K562 (cell line): ENCODE results near the gene DDX39A. TPM values are rescaled to one million over a fixed set of nuclear protein-coding genes. Genes with fewer than 3 reads are reported as not detected.

Experiments used
- ASH1L ChIP-seq: fragments of 450-650 bp; IDR thresholded peaks from 2 replicates; pipeline ENCODE4 v1.6.1; 2018; ENCODE audit warnings: borderline replicate concordance, mild to moderate bottlenecking, low read depth; ENCODE audit not compliant: partially characterized antibody
- BCL6 ChIP-seq: fragments of 250-450 bp; sonication (Bioruptor Pico); IDR thresholded peaks from 2 replicates; pipeline ENCODE4 v1.4.0; 2020
- BRF1 ChIP-seq: IDR thresholded peaks from 3 replicates; pipeline ENCODE4 v1.6.1; 2011; ENCODE audit warnings: borderline replicate concordance, mild to moderate bottlenecking; ENCODE audit not compliant: insufficient read length; ENCODE audit errors: extremely low read depth
- CBX5 ChIP-seq: IDR thresholded peaks from 2 replicates; pipeline ENCODE4 v1.6.1; 2014; ENCODE audit warnings: low read depth, borderline replicate concordance
- CEBPB ChIP-seq: fragments of 450-650 bp; IDR thresholded peaks from 2 replicates; pipeline ENCODE4 v1.6.1; 2016; ENCODE audit warnings: missing genetic modification characterization, missing compliant biosample characterization
- FOXJ2 ChIP-seq: fragments of 200-800 bp; sonication (Bioruptor generic); IDR thresholded peaks from 2 replicates; pipeline ENCODE4 v1.6.1; 2016; ENCODE audit warnings: missing genetic modification characterization, missing compliant biosample characterization
- FOXJ3 ChIP-seq: sonication (generic); formaldehyde crosslinking; IDR thresholded peaks from 2 replicates; pipeline ENCODE4 v1.4.0; 2020; ENCODE audit warnings: mild to moderate bottlenecking, missing genetic modification reagents
- HMBOX1 ChIP-seq: sonication (generic); IDR thresholded peaks from 2 replicates; pipeline ENCODE4 v1.6.1; 2016
- HNRNPLL ChIP-seq: fragments of 200-400 bp; formaldehyde crosslinking; IDR thresholded peaks from 2 replicates; pipeline ENCODE4 v1.6.1; 2017; ENCODE audit warnings: low read length, low read depth, mild to moderate bottlenecking; ENCODE audit not compliant: poor library complexity, severe bottlenecking
- JUND ChIP-seq, 2 experiments: IDR thresholded peaks; 2 replicates in 1 of 2; 3 replicates in 1 of 2; pipeline ENCODE4 v1.6.1; 2011; ENCODE audit warnings: borderline replicate concordance in 2 of 2, low read depth in 2 of 2, low read length in 2 of 2, improper control_type of control experiment in 1 of 2, missing biosample characterization in 1 of 2, missing genetic modification characterization in 1 of 2, missing genetic modification reagents in 1 of 2
- MEIS2 ChIP-seq: fragments of 450-650 bp; IDR thresholded peaks from 2 replicates; pipeline ENCODE4 v1.6.1; 2014; ENCODE audit warnings: mild to moderate bottlenecking; ENCODE audit not compliant: partially characterized antibody
- PTBP1 ChIP-seq: fragments of 200-400 bp; formaldehyde crosslinking; IDR thresholded peaks from 2 replicates; pipeline ENCODE4 v1.6.1; 2017; ENCODE audit warnings: low read depth, low read length
- SAP30 ChIP-seq: fragments of 200-600 bp; sonication (generic); IDR thresholded peaks from 2 replicates; pipeline ENCODE4 v1.6.1; 2012; ENCODE audit warnings: borderline replicate concordance, low read depth, mild to moderate bottlenecking, moderate library complexity, low read length, control low read depth, inconsistent platforms; ENCODE audit not compliant: insufficient read depth, poor library complexity, severe bottlenecking
- SIRT6 ChIP-seq: IDR thresholded peaks from one replicate; pipeline ENCODE4 v1.6.1; 2012; ENCODE audit warnings: low read depth, mild to moderate bottlenecking, control low read depth, inconsistent platforms, low read length, moderate library complexity
- SLC30A9 ChIP-seq: fragments of 250-450 bp; sonication (Bioruptor Pico); IDR thresholded peaks from 2 replicates; pipeline ENCODE4 v1.8.0; 2022; ENCODE audit warnings: mild to moderate bottlenecking, moderate library complexity
- SMARCA4 ChIP-seq: fragments of 450-650 bp; IDR thresholded peaks from 2 replicates; pipeline ENCODE4 v1.6.1; 2016
- ZEB2 ChIP-seq: fragments of 450-650 bp; IDR thresholded peaks from 2 replicates; pipeline ENCODE4 v1.6.1; 2016
- ZFPM2 ChIP-seq: fragments of 250-450 bp; sonication (Bioruptor Pico); IDR thresholded peaks from 2 replicates; pipeline ENCODE4 v1.5.1; 2022; ENCODE audit warnings: mild to moderate bottlenecking
- ZNF124 ChIP-seq: sonication (generic); formaldehyde crosslinking; IDR thresholded peaks from 2 replicates; pipeline ENCODE4 v1.8.1; 2022; ENCODE audit warnings: missing genetic modification reagents
- polyA plus RNA-seq, 8 experiments: library from polyadenylated mRNA; depleted of rRNA in 4 of 8; stranded (reverse) in 5 of 8; unstranded in 3 of 8; fragments of >200 nt; fragmentation: Nextera tagmentation in 2 of 8; fragmentation: Illumina TruSeq in 1 of 8; extraction: Ambion mirVana in 2 of 8; extraction: Trizol in 1 of 8; gene quantifications; 2 replicates each; pipeline versions ENCODE4 v1.2.1 to v1.2.3, GENCODE V29; 2011 to 2014; ENCODE audit warnings: inconsistent platforms in 1 of 8, missing spikeins in 1 of 8
- total RNA-seq, 7 experiments: library from RNA; depleted of rRNA in 6 of 7; stranded (reverse); fragments of >200 nt in 6 of 7; fragmentation: Illumina TruSeq in 2 of 7; extraction: Trizol in 2 of 7; gene quantifications; 2 replicates each; pipeline versions ENCODE4 v1.2.1 to v1.2.3, GENCODE V29; 2011 to 2021; ENCODE audit warnings: low replicate concordance in 1 of 7
- TF ChIP-seq, protein P1 (sequence below), 2 experiments: fragments of 450-650 bp in 1 of 2; sonication (generic) in 1 of 2; formaldehyde crosslinking; conservative IDR thresholded peaks; 2 replicates each; pipeline versions ENCODE4 v1.4.0 to v1.8.1; 2020 to 2022; ENCODE audit warnings: mild to moderate bottlenecking in 1 of 2, missing genetic modification reagents in 1 of 2
- TF ChIP-seq, protein P2 (sequence below): fragments of 250-450 bp; sonication (Bioruptor Pico); IDR thresholded peaks from 2 replicates; pipeline ENCODE4 v1.4.0; 2020; ENCODE audit warnings: borderline replicate concordance
- TF ChIP-seq, protein P3 (sequence below): sonication (generic); formaldehyde crosslinking; IDR thresholded peaks from 2 replicates; pipeline ENCODE4 v1.8.1; 2023; ENCODE audit warnings: mild to moderate bottlenecking, missing genetic modification reagents

The DDX39A gene
- total and polyA plus RNA-seq, 9 of the 15 experiments (the other 6 are each of a cell fraction or from before 2014, with no cell fraction given) = 90.3 to 250 (median 188) TPM

DNA sequence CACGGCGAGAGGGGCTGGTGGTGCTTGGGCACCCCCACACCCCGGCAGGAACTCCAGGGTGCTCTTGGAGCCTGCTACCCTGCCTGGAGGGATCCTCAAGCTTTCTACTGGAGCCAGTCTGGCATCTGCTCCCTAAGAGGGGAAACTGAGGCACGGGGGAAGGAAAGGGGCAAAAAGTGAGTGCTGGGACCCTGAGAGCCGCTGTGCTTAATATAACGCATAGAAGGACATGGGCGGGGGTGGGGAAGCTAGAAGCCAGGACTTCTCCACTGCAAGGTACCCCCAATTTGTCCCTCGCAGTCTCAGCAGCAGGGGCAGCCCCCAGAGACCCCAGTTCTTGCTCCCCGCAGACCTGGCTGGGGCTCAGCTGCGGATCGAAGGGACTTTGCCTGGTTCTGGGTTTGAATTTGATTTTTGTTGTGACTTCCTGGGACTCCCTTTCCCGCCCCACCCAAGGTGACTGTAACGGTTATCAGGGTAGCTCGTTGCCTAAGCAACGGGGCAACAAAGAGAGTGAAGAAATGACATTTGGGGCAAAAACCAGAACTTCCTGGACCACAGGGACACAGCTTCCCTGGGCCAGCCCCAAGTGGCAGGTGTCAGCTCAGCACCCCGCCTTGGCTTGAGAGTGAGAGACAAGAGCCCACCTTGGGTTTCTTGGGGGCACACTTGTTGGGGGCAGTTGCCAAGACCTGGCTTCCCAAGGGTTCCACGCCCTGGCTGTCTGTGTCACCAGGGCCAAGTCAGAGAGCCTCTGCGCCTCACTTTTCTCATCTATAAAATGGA is 37.3 kb downstream of the DDX39A start (continued):
- TF ChIP-seq, protein P1, sequence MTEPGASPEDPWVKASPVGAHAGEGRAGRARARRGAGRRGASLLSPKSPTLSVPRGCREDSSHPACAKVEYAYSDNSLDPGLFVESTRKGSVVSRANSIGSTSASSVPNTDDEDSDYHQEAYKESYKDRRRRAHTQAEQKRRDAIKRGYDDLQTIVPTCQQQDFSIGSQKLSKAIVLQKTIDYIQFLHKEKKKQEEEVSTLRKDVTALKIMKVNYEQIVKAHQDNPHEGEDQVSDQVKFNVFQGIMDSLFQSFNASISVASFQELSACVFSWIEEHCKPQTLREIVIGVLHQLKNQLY (CRISPR knock-in tag; conservative IDR thresholded peaks at IDR 0.05) = no peak
- no peak for TF ChIP-seq ASH1L
- peak; percentile 97 for TF ChIP-seq FOXJ3 (CRISPR knock-in tag)
- 0 out of 2 replicates have a peak, but pooled peaks have one; percentile 28 for TF ChIP-seq SMARCA4
- TF ChIP-seq ZEB2 = no peak
- TF ChIP-seq SAP30 = peak; percentile 78
- TF ChIP-seq HMBOX1 = no peak
- peak; percentile 99 for TF ChIP-seq FOXJ2 (tag)
- TF ChIP-seq, protein P2, sequence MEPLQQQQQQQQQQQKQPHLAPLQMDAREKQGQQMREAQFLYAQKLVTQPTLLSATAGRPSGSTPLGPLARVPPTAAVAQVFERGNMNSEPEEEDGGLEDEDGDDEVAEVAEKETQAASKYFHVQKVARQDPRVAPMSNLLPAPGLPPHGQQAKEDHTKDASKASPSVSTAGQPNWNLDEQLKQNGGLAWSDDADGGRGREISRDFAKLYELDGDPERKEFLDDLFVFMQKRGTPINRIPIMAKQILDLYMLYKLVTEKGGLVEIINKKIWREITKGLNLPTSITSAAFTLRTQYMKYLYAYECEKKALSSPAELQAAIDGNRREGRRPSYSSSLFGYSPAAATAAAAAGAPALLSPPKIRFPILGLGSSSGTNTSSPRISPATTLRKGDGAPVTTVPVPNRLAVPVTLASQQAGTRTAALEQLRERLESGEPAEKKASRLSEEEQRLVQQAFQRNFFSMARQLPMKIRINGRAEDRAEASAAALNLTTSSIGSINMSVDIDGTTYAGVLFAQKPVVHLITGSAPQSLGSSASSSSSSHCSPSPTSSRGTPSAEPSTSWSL = no peak
- TF ChIP-seq SIRT6 = no peak
- no peak for TF ChIP-seq PTBP1
- peak; percentile 56; the same call in 1 of the 2 replicates for TF ChIP-seq JUND (IDR thresholded peaks at IDR 0.05; ENCODE audit: borderline replicate concordance, low read depth, low read length)
- no peak for TF ChIP-seq JUND (tag; IDR thresholded peaks at IDR 0.05; ENCODE audit: borderline replicate concordance, low read depth, low read length)
- no peak for TF ChIP-seq SLC30A9 (CRISPR knock-in tag)
- TF ChIP-seq CEBPB (tag) = peak; percentile 35; the same call in 1 of the 2 replicates
- no peak for TF ChIP-seq BRF1
- no peak for TF ChIP-seq ZNF124
- no peak for TF ChIP-seq BCL6 (CRISPR knock-in tag)
- TF ChIP-seq MEIS2 = peak; percentile 8
- TF ChIP-seq HNRNPLL = peak; percentile 2
- TF ChIP-seq ZFPM2 (CRISPR knock-in tag) = no peak
- no peak for TF ChIP-seq CBX5
- TF ChIP-seq, protein P3, sequence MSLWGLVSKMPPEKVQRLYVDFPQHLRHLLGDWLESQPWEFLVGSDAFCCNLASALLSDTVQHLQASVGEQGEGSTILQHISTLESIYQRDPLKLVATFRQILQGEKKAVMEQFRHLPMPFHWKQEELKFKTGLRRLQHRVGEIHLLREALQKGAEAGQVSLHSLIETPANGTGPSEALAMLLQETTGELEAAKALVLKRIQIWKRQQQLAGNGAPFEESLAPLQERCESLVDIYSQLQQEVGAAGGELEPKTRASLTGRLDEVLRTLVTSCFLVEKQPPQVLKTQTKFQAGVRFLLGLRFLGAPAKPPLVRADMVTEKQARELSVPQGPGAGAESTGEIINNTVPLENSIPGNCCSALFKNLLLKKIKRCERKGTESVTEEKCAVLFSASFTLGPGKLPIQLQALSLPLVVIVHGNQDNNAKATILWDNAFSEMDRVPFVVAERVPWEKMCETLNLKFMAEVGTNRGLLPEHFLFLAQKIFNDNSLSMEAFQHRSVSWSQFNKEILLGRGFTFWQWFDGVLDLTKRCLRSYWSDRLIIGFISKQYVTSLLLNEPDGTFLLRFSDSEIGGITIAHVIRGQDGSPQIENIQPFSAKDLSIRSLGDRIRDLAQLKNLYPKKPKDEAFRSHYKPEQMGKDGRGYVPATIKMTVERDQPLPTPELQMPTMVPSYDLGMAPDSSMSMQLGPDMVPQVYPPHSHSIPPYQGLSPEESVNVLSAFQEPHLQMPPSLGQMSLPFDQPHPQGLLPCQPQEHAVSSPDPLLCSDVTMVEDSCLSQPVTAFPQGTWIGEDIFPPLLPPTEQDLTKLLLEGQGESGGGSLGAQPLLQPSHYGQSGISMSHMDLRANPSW (CRISPR knock-in tag) = peak; percentile 32; the same call in 1 of the 2 replicates
